ENCODE data around the gene ALDH1A2.
"Not testable (repeated sequence)": the region's sequence is repeated elsewhere in the genome, so short reads cannot be mapped to it uniquely, and the experiment has no call there.

ALDH1A2 gene

GRCh38 chr15:58016581-58017175 is 48.8 kb downstream of the ALDH1A2 start:
- no peak overlapping the region for H3K4me3 ChIP-seq (ENCODE audit: low read depth in 1 of 2, low read length in 2 of 2)
- no peaks in the 10 kb centered on the region for H3K4me1 ChIP-seq (ENCODE audit: control insufficient read depth in 1 of 2, insufficient read depth in 2 of 2, low read length in 2 of 2)
- H3K9me3 ChIP-seq (ENCODE audit: control insufficient read depth in 1 of 2, low read length in 2 of 2) = no peaks in the 10 kb centered on the region
- H3K36me3 ChIP-seq (ENCODE audit: control insufficient read depth in 1 of 2, insufficient read depth in 2 of 2, low read length in 2 of 2) = no peaks in the 10 kb centered on the region
- H3K27ac ChIP-seq (ENCODE audit: low read length) = no peak overlapping the region
- H3K27me3 ChIP-seq (ENCODE audit: low read depth, low read length) = no peaks in the 10 kb centered on the region

GRCh38 chr15:58015565-58015964 is 49.9 kb downstream of the ALDH1A2 start:
- H3K9me3 ChIP-seq (ENCODE audit: control insufficient read depth in 1 of 2, low read length in 2 of 2) = no peaks in the 10 kb centered on the region
- H3K4me1 ChIP-seq (ENCODE audit: control insufficient read depth in 1 of 2, insufficient read depth in 2 of 2, low read length in 2 of 2) = no peaks in the 10 kb centered on the region
- no peak overlapping the region for H3K27ac ChIP-seq (ENCODE audit: low read length)

GRCh38 chr15:58014470-58014869 is 51.0 kb downstream of the ALDH1A2 start:
- no peak overlapping the region for H3K27ac ChIP-seq (ENCODE audit: low read length)
- H3K4me3 ChIP-seq (ENCODE audit: low read depth in 1 of 2, low read length in 2 of 2) = no peak overlapping the region
- H3K27me3 ChIP-seq (ENCODE audit: low read depth, low read length) = no peaks in the 10 kb centered on the region
- H3K9me3 ChIP-seq (ENCODE audit: control insufficient read depth in 1 of 2, low read length in 2 of 2) = no peaks in the 10 kb centered on the region
- no peaks in the 10 kb centered on the region for H3K4me1 ChIP-seq (ENCODE audit: control insufficient read depth in 1 of 2, insufficient read depth in 2 of 2, low read length in 2 of 2)
- no peaks in the 10 kb centered on the region for H3K36me3 ChIP-seq (ENCODE audit: control insufficient read depth in 1 of 2, insufficient read depth in 2 of 2, low read length in 2 of 2)

More at GRCh38 chr15:58015565-58015964, 49.9 kb downstream of the ALDH1A2 start:
- Histone ChIP-seq H3K36me3 (ENCODE audit: control insufficient read depth in 1 of 2, insufficient read depth in 2 of 2, low read length in 2 of 2) (no peaks in the 10 kb centered on the region), H3K27me3 (ENCODE audit: low read depth, low read length) (no peaks in the 10 kb centered on the region), H3K4me3 (ENCODE audit: low read depth in 1 of 2, low read length in 2 of 2) (no peak overlapping the region)

- H3K9me3 ChIP-seq (ENCODE audit: control insufficient read depth in 1 of 2, low read length in 2 of 2) = no peaks in the 10 kb centered on the region
- H3K4me3 ChIP-seq (ENCODE audit: low read depth in 1 of 2, low read length in 2 of 2) = no peak overlapping the region
- no peaks in the 10 kb centered on the region for H3K4me1 ChIP-seq (ENCODE audit: control insufficient read depth in 1 of 2, insufficient read depth in 2 of 2, low read length in 2 of 2)
- H3K36me3 ChIP-seq (ENCODE audit: control insufficient read depth in 1 of 2, insufficient read depth in 2 of 2, low read length in 2 of 2) = no peaks in the 10 kb centered on the region
- H3K27me3 ChIP-seq (ENCODE audit: low read depth, low read length) = no peaks in the 10 kb centered on the region
- H3K27ac ChIP-seq (ENCODE audit: low read length) = no peak overlapping the region
These were observed 51.5 kb downstream of the ALDH1A2 start for GRCh38 chr15:58014040-58014439.

GRCh38 chr15:58010983-58011382 is 54.5 kb downstream of the ALDH1A2 start:
- Histone ChIP-seq H3K4me1 (ENCODE audit: control insufficient read depth in 1 of 2, insufficient read depth in 2 of 2, low read length in 2 of 2) (no peaks in the 10 kb centered on the region), H3K4me3 (ENCODE audit: low read depth in 1 of 2, low read length in 2 of 2) (no peak overlapping the region), H3K9me3 (ENCODE audit: control insufficient read depth in 1 of 2, low read length in 2 of 2) (peaks cover 0 to 7% of the 10 kb centered on the region in 2 donors), H3K36me3 (ENCODE audit: control insufficient read depth in 1 of 2, insufficient read depth in 2 of 2, low read length in 2 of 2) (no peaks in the 10 kb centered on the region), H3K27me3 (ENCODE audit: low read depth, low read length) (no peaks in the 10 kb centered on the region), H3K27ac (ENCODE audit: low read length) (no peak overlapping the region)

- H3K4me3 ChIP-seq (ENCODE audit: low read depth in 1 of 2, low read length in 2 of 2) = no peak overlapping the region
These were observed 61.7 kb downstream of the ALDH1A2 start for GRCh38 chr15:58003810-58004209.

GRCh38 chr15:58002338-58003126 is 63.0 kb downstream of the ALDH1A2 start:
- H3K9me3 ChIP-seq (ENCODE audit: control insufficient read depth in 1 of 2, low read length in 2 of 2) = peaks cover 0 to 7% of the 10 kb centered on the region in 2 donors
- H3K27ac ChIP-seq (ENCODE audit: low read length) = no peak overlapping the region
- H3K36me3 ChIP-seq (ENCODE audit: control insufficient read depth in 1 of 2, insufficient read depth in 2 of 2, low read length in 2 of 2) = no peaks in the 10 kb centered on the region
- no peaks in the 10 kb centered on the region for H3K27me3 ChIP-seq (ENCODE audit: low read depth, low read length)
- H3K4me1 ChIP-seq (ENCODE audit: control insufficient read depth in 1 of 2, insufficient read depth in 2 of 2, low read length in 2 of 2) = no peaks in the 10 kb centered on the region
- H3K4me3 ChIP-seq (ENCODE audit: low read depth in 1 of 2, low read length in 2 of 2) = no peak overlapping the region

More at GRCh38 chr15:58003810-58004209, 61.7 kb downstream of the ALDH1A2 start:
- H3K36me3 ChIP-seq (ENCODE audit: control insufficient read depth in 1 of 2, insufficient read depth in 2 of 2, low read length in 2 of 2) = no peaks in the 10 kb centered on the region
- H3K9me3 ChIP-seq (ENCODE audit: control insufficient read depth in 1 of 2, low read length in 2 of 2) = peaks cover 0 to 7% of the 10 kb centered on the region in 2 donors
- H3K27me3 ChIP-seq (ENCODE audit: low read depth, low read length) = no peaks in the 10 kb centered on the region
- H3K4me1 ChIP-seq (ENCODE audit: control insufficient read depth in 1 of 2, insufficient read depth in 2 of 2, low read length in 2 of 2) = no peaks in the 10 kb centered on the region
- H3K27ac ChIP-seq (ENCODE audit: low read length) = no peak overlapping the region

- H3K27me3 ChIP-seq (ENCODE audit: low read depth, low read length); H3K36me3 ChIP-seq (ENCODE audit: control insufficient read depth in 1 of 2, insufficient read depth in 2 of 2, low read length in 2 of 2); H3K4me3 ChIP-seq (ENCODE audit: low read depth in 1 of 2, low read length in 2 of 2); H3K4me1 ChIP-seq (ENCODE audit: control insufficient read depth in 1 of 2, insufficient read depth in 2 of 2, low read length in 2 of 2); H3K27ac ChIP-seq (ENCODE audit: low read length); H3K9me3 ChIP-seq (ENCODE audit: control insufficient read depth in 1 of 2, low read length in 2 of 2): not testable (repeated sequence)
These were observed 65.8 kb downstream of the ALDH1A2 start for GRCh38 chr15:57999699-58000098.

- H3K27me3 ChIP-seq (ENCODE audit: low read depth, low read length) = no peaks in the 10 kb centered on the region
- H3K36me3 ChIP-seq (ENCODE audit: control insufficient read depth in 1 of 2, insufficient read depth in 2 of 2, low read length in 2 of 2) = no peaks in the 10 kb centered on the region
- H3K9me3 ChIP-seq (ENCODE audit: control insufficient read depth in 1 of 2, low read length in 2 of 2) = no peaks in the 10 kb centered on the region
- H3K27ac ChIP-seq (ENCODE audit: low read length) = no peak overlapping the region
- no peak overlapping the region for H3K4me3 ChIP-seq (ENCODE audit: low read depth in 1 of 2, low read length in 2 of 2)
- H3K4me1 ChIP-seq (ENCODE audit: control insufficient read depth in 1 of 2, insufficient read depth in 2 of 2, low read length in 2 of 2) = peaks cover 0 to 18% of the 10 kb centered on the region in 2 donors
These were observed 69.0 kb downstream of the ALDH1A2 start for GRCh38 chr15:57996561-57996960.

- no peaks in the 10 kb centered on the region for H3K9me3 ChIP-seq (ENCODE audit: control insufficient read depth in 1 of 2, low read length in 2 of 2)
- H3K4me3 ChIP-seq (ENCODE audit: low read depth in 1 of 2, low read length in 2 of 2) = no peak overlapping the region
- peaks cover 0 to 18% of the 10 kb centered on the region in 2 donors for H3K4me1 ChIP-seq (ENCODE audit: control insufficient read depth in 1 of 2, insufficient read depth in 2 of 2, low read length in 2 of 2)
- H3K27me3 ChIP-seq (ENCODE audit: low read depth, low read length) = no peaks in the 10 kb centered on the region
- H3K27ac ChIP-seq (ENCODE audit: low read length) = no peak overlapping the region
- H3K36me3 ChIP-seq (ENCODE audit: control insufficient read depth in 1 of 2, insufficient read depth in 2 of 2, low read length in 2 of 2) = no peaks in the 10 kb centered on the region
These were observed 71.1 kb downstream of the ALDH1A2 start for GRCh38 chr15:57994221-57995049.

- Histone ChIP-seq H3K4me1 (ENCODE audit: control insufficient read depth in 1 of 2, insufficient read depth in 2 of 2, low read length in 2 of 2) (peaks cover 0 to 18% of the 10 kb centered on the region in 2 donors), H3K36me3 (ENCODE audit: control insufficient read depth in 1 of 2, insufficient read depth in 2 of 2, low read length in 2 of 2) (no peaks in the 10 kb centered on the region), H3K4me3 (ENCODE audit: low read depth in 1 of 2, low read length in 2 of 2) (no peak overlapping the region), H3K9me3 (ENCODE audit: control insufficient read depth in 1 of 2, low read length in 2 of 2) (no peaks in the 10 kb centered on the region), H3K27ac (ENCODE audit: low read length) (no peak overlapping the region), H3K27me3 (ENCODE audit: low read depth, low read length) (no peaks in the 10 kb centered on the region)
These were observed 71.9 kb downstream of the ALDH1A2 start for GRCh38 chr15:57993409-57994145.
